Tibial artery (tissue), 4 donors: Measurements from ENCODE around the gene CIDEB.
A peak's percentile ranks its signal among the peaks of the same experiment; 100 is the strongest.

Experiments used
- DNase-seq, 2 donors: peaks; one replicate each; pipeline ENCODE4 v3.0.0-alpha.2; 2019
- H3K27ac ChIP-seq, 2 donors: fragments of 200-600 bp; sonication (generic) in 1 of 2; 1 replicate in 1 of 2; 2 replicates in 1 of 2; pipeline ENCODE4 v1.5.1; 2018 to 2019; ENCODE audit warnings: mild to moderate bottlenecking in 1 of 2
- H3K27me3 ChIP-seq, 2 donors: fragments of 200-600 bp; sonication (generic) in 1 of 2; one replicate each; pipeline versions ENCODE4 v1.5.1 to v1.6.0; 2016 to 2019
- H3K36me3 ChIP-seq, 3 donors: fragments of 200-600 bp; sonication (generic) in 2 of 3; one replicate each; pipeline ENCODE4 v1.5.1; 2016 to 2019; ENCODE audit warnings: mild to moderate bottlenecking in 2 of 3
- H3K4me1 ChIP-seq, 4 donors: fragments of 200-600 bp; sonication (generic) in 2 of 4; 1 replicate in 3 of 4; 2 replicates in 1 of 4; pipeline ENCODE4 v1.5.1; 2016 to 2019
- H3K4me3 ChIP-seq, 2 donors: fragments of 200-600 bp; sonication (generic) in 1 of 2; 1 replicate in 1 of 2; 2 replicates in 1 of 2; pipeline ENCODE4 v1.5.1; 2018 to 2019; ENCODE audit warnings: mild to moderate bottlenecking in 2 of 2
- H3K9me3 ChIP-seq, 3 donors: fragments of 200-600 bp; sonication (generic) in 1 of 3; one replicate each; pipeline ENCODE4 v1.5.1; 2016 to 2019
- intact Hi-C: fragments of 100-400 bp; cut with DNase I; formaldehyde crosslinking; loops from one replicate; pipeline ENCODE4 v1.15.0; 2023; ENCODE audit warnings: low total_unique reads
- TF ChIP-seq, protein P1 (sequence below), 2 experiments: fragments of 200-600 bp in 1 of 2; fragments of 450-650 bp in 1 of 2; IDR thresholded peaks; one replicate each; pipeline ENCODE4 v1.5.1; 2017 to 2019; ENCODE audit warnings: antibody characterized with exemption in 2 of 2, mild to moderate bottlenecking in 1 of 2, moderate library complexity in 1 of 2

CIDEB gene

DNA sequence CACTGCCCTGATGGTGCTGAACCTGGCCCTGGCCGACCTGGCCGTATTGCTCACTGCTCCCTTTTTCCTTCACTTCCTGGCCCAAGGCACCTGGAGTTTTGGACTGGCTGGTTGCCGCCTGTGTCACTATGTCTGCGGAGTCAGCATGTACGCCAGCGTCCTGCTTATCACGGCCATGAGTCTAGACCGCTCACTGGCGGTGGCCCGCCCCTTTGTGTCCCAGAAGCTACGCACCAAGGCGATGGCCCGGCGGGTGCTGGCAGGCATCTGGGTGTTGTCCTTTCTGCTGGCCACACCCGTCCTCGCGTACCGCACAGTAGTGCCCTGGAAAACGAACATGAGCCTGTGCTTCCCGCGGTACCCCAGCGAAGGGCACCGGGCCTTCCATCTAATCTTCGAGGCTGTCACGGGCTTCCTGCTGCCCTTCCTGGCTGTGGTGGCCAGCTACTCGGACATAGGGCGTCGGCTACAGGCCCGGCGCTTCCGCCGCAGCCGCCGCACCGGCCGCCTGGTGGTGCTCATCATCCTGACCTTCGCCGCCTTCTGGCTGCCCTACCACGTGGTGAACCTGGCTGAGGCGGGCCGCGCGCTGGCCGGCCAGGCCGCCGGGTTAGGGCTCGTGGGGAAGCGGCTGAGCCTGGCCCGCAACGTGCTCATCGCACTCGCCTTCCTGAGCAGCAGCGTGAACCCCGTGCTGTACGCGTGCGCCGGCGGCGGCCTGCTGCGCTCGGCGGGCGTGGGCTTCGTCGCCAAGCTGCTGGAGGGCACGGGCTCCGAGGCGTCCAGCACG, 8.2 kb upstream of the CIDEB start:
- Histone ChIP-seq H3K9me3 (no peaks in the 10 kb centered on the region), H3K36me3 (no peaks in the 10 kb centered on the region), H3K27ac (no peak overlapping the region), H3K4me1 (peaks cover 0 to 19% (median 11%) of the 10 kb centered on the region in 4 donors), H3K27me3 (peaks cover 0 to 51% of the 10 kb centered on the region in 2 donors), H3K4me3 (no peak overlapping the region)
- intact Hi-C loops, result no loop called here
- TF ChIP-seq, protein P1, sequence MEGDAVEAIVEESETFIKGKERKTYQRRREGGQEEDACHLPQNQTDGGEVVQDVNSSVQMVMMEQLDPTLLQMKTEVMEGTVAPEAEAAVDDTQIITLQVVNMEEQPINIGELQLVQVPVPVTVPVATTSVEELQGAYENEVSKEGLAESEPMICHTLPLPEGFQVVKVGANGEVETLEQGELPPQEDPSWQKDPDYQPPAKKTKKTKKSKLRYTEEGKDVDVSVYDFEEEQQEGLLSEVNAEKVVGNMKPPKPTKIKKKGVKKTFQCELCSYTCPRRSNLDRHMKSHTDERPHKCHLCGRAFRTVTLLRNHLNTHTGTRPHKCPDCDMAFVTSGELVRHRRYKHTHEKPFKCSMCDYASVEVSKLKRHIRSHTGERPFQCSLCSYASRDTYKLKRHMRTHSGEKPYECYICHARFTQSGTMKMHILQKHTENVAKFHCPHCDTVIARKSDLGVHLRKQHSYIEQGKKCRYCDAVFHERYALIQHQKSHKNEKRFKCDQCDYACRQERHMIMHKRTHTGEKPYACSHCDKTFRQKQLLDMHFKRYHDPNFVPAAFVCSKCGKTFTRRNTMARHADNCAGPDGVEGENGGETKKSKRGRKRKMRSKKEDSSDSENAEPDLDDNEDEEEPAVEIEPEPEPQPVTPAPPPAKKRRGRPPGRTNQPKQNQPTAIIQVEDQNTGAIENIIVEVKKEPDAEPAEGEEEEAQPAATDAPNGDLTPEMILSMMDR (IDR thresholded peaks at IDR 0.05), result no peak
- DNase-seq, result no peak

DNA sequence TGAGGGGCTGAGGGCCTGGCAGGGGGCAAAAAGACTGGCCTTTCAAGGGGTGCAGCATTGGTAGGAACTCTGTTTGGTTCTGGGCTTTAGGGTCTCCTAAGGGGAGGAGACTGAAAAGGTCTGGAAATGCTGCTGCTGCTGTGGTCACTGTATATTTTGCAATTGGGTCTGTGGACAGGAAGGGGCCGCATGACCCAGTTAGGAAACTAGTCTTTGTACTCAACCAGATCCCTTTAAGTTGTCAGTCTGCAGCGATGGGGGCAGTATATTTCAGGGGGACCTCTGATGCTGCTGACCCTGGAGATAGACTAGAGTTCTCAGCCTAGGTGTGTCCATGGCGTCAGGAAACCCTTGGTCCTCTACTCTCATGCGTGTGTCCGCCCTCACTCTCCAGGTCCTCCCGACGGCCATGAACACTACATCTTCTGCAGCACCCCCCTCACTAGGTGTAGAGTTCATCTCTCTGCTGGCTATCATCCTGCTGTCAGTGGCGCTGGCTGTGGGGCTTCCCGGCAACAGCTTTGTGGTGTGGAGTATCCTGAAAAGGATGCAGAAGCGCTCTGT, 7.5 kb upstream of the CIDEB start:
- DNase-seq, result no peak
- no peaks in the 10 kb centered on the region for H3K36me3 ChIP-seq

GRCh38 chr14:24314377-24315193, 6.8 kb upstream of the CIDEB start:
- H3K36me3 ChIP-seq, result no peaks in the 10 kb centered on the region
- peaks cover 0 to 43% of the 10 kb centered on the region in 2 donors for H3K27me3 ChIP-seq
- no peak for DNase-seq
- no peaks in the 10 kb centered on the region for H3K9me3 ChIP-seq
- intact Hi-C loops, result no loop called here
- peaks cover 0 to 31% (median 22%) of the 10 kb centered on the region in 4 donors for H3K4me1 ChIP-seq
- H3K27ac ChIP-seq, result no peak overlapping the region
- no peak overlapping the region for H3K4me3 ChIP-seq
- TF ChIP-seq, protein P1 (IDR thresholded peaks at IDR 0.05), result no peak

More for the DNA sequence above, 7.5 kb upstream of the CIDEB start:
- H3K27me3 ChIP-seq, result peaks cover 0 to 49% of the 10 kb centered on the region in 2 donors
- H3K4me1 ChIP-seq, result peaks cover 0 to 24% (median 15%) of the 10 kb centered on the region in 4 donors
- H3K9me3 ChIP-seq, result no peaks in the 10 kb centered on the region
- H3K27ac ChIP-seq, result no peak overlapping the region
- intact Hi-C loops, result no loop called here
- TF ChIP-seq, protein P1 (IDR thresholded peaks at IDR 0.05), result no peak
- no peak overlapping the region for H3K4me3 ChIP-seq

DNA sequence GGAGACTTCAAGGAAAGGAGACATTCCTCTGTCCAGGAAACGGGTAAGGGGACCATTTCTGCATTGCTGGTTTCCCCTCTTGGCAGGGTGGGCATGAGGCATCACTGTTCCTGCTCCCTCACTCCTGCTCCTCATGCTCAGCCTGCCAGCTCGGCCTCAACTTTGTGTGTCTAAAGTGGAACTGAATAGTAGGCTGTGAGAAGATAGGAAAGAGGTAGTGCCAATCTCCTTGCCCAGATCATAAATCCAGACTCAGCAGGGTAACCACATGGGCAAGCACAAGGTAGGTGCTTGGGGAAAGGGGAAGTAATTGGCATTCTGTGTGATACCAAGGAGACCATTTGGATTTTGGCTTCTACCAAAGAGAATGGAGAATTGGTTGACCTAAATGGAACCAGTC, 6.1 kb upstream of the CIDEB start:
- no peak overlapping the region for H3K4me3 ChIP-seq
- no peak for DNase-seq
- H3K9me3 ChIP-seq, result no peaks in the 10 kb centered on the region
- H3K27me3 ChIP-seq, result peaks cover 0 to 37% of the 10 kb centered on the region in 2 donors
- H3K27ac ChIP-seq, result no peak overlapping the region
- H3K4me1 ChIP-seq, result peaks cover 0 to 37% (median 23%) of the 10 kb centered on the region in 4 donors
- intact Hi-C loops, result no loop called here
- TF ChIP-seq, protein P1 (IDR thresholded peaks at IDR 0.05), result no peak
- no peaks in the 10 kb centered on the region for H3K36me3 ChIP-seq

GRCh38 chr14:24312736-24313507, 5.1 kb upstream of the CIDEB start:
- peaks cover 0 to 37% (median 23%) of the 10 kb centered on the region in 4 donors for H3K4me1 ChIP-seq
- peaks cover 0 to 30% of the 10 kb centered on the region in 2 donors for H3K27me3 ChIP-seq
- TF ChIP-seq, protein P1 (IDR thresholded peaks at IDR 0.05), result no peak
- no peak overlapping the region for H3K4me3 ChIP-seq
- H3K27ac ChIP-seq, result peak overlapping the region in 1 of 2 donors; percentile 26
- no peaks in the 10 kb centered on the region for H3K36me3 ChIP-seq
- DNase-seq, result peak in 1 of 2 donors; percentile 59
- intact Hi-C loops, result no loop called here
- no peaks in the 10 kb centered on the region for H3K9me3 ChIP-seq
